Prostate gland (tissue), 2 donors: ENCODE results near the gene LRRC36.

Experiments
- CTCF ChIP-seq, 4 experiments: fragments of 200-600 bp in 2 of 4; fragments of 450-650 bp in 2 of 4; sonication (generic) in 2 of 4; IDR thresholded peaks; 1 replicate in 3 of 4; 2 replicates in 1 of 4; pipeline ENCODE4 v1.5.1; 2016 to 2019; ENCODE audit warnings: antibody characterized with exemption in 4 of 4, mild to moderate bottlenecking in 2 of 4, moderate library complexity in 2 of 4
- POLR2A ChIP-seq: fragments of 450-650 bp; IDR thresholded peaks from one replicate; pipeline ENCODE4 v1.6.1; 2016; ENCODE audit warnings: antibody characterized with exemption, mild to moderate bottlenecking
- POLR2AphosphoS5 ChIP-seq: sonication (generic); formaldehyde crosslinking; IDR thresholded peaks from one replicate; pipeline ENCODE4 v1.6.1; 2017; ENCODE audit warnings: antibody characterized with exemption

GRCh38 chr16:67430977-67431774 is 104.6 kb downstream of the LRRC36 start, which contains the start of gene HSD11B2:
- TF ChIP-seq POLR2A, result peak; percentile 36
- peak in 2 of 4 experiments; percentile 28 to 38 for TF ChIP-seq CTCF (IDR thresholded peaks at IDR 0.05)
- peak; percentile 9 for TF ChIP-seq POLR2AphosphoS5
